ENCODE measurements around the gene CALCA.
"Not testable (repeated sequence)": the region's sequence is repeated elsewhere in the genome, so short reads cannot be mapped to it uniquely, and the experiment has no call there.

The CALCA gene, protein sequence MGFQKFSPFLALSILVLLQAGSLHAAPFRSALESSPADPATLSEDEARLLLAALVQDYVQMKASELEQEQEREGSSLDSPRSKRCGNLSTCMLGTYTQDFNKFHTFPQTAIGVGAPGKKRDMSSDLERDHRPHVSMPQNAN

DNA sequence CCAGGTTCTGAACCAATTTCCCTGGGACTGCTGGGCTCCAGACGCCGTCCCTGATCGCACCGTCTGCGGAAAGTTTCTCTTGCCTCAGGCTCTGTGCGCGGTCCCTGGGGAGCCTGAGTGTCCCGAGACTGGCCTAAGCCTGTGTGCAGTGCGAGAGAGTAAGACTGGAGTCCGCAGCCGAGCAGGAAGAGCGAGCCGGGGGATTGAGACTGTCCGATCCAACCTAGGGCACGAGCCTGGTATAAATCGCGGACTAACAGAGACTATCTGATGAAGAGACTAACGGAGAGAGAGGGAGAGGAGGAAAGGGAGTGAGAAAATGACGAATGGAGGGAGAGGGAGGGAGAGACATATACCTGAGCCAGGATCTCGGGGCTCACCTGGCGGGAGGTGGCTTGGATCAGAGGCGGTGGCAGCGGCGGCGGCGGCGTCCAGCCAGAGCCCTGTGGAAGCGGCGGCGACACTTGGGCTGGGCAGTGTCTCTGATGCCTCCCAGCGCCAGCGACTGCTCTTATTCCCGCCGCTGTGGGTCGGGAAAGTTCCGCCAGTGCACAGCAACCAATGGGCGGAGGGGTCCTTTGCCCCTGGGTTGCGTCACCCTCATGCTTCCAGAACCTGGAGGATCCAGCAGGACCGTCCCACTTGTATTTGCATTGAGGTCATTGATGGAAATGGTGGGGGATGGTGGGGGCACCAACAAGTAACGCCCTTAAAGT, at the start of gene CALCA:
Gene CALCA (minus strand): TSS at position 487 of the 716 bp plus-strand sequence. CDS start 1,159 bp downstream, outside the sequence.
- Mint-ChIP-seq H3K4me1 (peaks cover 34% of the 10 kb centered on the region), H3K9me3 (no peaks in the 10 kb centered on the region), H3K27me3 (peaks cover 89% of the 10 kb centered on the region), H3K4me3 (peak within 1 kb of the TSS; percentile 67), H3K27ac (no peak within 1 kb of the TSS), H3K36me3 (no peaks in the 10 kb centered on the region)
- ATAC-seq = no peak

DNA sequence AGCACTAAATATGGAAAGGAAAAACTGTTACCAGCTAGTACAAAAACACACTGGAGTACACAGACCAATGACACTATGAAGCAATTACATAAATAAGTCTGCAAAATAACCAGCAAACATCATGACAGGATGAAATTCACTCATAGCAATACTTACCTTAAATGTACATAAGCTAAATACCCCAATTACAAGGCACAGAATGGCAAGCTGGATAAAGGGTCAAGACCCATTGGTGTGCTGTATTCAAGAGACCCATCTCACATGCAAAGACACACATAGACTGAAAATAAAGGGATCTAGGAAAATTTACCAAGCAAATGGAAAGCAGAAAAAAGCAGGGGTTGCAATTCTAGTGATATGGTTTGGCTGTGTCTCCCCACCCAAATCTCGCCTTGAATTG, 44.0 kb upstream of the CALCA start:
- Mint-ChIP-seq H3K27me3 (peaks cover 45% of the 10 kb centered on the region), H3K9me3 (peaks cover 21% of the 10 kb centered on the region), H3K4me3 (no peak overlapping the region), H3K36me3 (no peaks in the 10 kb centered on the region), H3K4me1 (no peaks in the 10 kb centered on the region), H3K27ac (no peak overlapping the region)
- no peak for ATAC-seq

DNA sequence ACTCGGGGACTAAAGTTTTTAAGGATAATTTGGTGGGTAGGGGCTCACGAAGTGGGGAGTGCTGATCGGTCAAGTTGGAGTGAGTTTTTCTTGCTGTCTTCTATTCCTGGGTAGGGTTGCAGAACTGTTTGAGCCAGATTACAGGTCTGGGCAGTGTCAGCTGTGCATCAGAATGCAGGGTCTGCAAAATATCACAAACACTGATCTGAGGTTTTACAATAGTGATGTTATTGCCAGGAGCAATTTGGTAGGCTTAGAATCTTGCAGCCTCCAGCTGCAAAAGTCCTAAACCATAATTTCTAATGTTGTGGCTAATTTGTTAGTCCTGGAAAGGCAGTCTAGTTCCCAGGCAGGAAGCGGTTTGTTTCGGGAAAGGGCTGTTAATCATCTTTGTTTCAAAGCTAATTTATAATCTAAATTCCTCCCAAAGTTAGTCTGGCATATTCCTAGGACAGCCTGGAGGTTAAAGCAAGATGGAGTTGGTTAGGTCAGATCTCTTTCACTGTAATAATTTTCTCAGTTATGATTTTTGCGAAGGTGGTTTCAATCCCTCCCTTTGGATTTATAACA, 39.7 kb upstream of the CALCA start:
- peaks cover 33% of the 10 kb centered on the region for H3K27me3 Mint-ChIP-seq
- H3K4me3 Mint-ChIP-seq = no peak overlapping the region
- H3K9me3 Mint-ChIP-seq = peaks cover 11% of the 10 kb centered on the region

DNA sequence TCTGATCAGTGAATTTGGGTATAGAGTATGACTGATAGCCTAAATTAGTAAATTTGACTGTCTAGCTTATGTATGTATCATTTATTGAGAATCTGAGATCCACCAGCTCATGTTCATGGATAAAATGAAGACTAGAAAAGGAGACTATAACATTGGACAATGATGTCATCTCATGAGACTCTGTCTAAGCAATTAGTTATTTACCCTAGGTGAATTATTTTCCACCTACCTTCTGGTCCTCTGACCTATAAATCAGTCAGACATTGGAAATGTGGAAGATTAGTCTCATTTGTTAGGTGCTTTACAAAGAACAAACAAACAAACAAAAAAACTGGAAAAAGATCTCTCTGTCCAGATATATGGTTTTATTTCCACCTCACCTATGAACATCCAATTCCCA, 38.7 kb upstream of the CALCA start:
- Mint-ChIP-seq H3K36me3 (no peaks in the 10 kb centered on the region), H3K4me1 (no peaks in the 10 kb centered on the region), H3K9me3 (peaks cover 2% of the 10 kb centered on the region), H3K4me3 (no peak overlapping the region), H3K27ac (no peak overlapping the region), H3K27me3 (peaks cover 33% of the 10 kb centered on the region)
- no peak for ATAC-seq

More for the DNA sequence above, 39.7 kb upstream of the CALCA start:
- Mint-ChIP-seq H3K4me1 (no peaks in the 10 kb centered on the region), H3K27ac (no peak overlapping the region), H3K36me3 (no peaks in the 10 kb centered on the region)
- no peak for ATAC-seq

DNA sequence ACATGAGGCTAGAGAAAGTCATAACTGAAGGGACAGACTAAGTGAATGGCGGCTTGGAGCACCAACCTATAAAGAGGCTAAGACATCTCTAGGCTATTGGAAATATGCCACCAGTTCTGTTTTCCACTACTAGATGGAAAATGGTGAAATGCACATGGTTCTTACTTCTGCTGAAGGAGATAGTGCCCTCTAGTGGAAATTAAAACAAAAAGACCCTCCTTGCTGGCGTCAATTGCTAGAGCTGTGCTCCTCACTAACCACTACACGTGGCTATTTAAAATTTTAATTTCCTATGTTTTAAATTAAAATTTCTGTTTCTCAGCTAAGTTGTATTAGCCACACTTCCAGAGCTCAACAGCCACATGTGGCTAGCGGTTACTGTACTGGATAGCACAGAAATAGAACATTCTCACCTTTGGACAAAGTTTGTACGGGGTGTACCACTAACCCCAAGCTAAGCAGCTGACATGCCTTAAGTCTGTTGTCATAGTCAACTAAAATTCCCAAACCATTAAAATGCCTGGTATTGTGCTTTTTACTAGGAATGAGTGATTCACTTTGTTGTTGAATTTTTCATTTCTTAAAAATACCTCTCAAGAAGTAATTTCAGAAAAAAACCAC, 34.1 kb upstream of the CALCA start:
- Mint-ChIP-seq H3K9me3 (no peaks in the 10 kb centered on the region), H3K4me1 (no peaks in the 10 kb centered on the region), H3K27ac (no peak overlapping the region), H3K36me3 (no peaks in the 10 kb centered on the region), H3K27me3 (peaks cover 40% of the 10 kb centered on the region), H3K4me3 (no peak overlapping the region)
- ATAC-seq = peak; percentile 64

DNA sequence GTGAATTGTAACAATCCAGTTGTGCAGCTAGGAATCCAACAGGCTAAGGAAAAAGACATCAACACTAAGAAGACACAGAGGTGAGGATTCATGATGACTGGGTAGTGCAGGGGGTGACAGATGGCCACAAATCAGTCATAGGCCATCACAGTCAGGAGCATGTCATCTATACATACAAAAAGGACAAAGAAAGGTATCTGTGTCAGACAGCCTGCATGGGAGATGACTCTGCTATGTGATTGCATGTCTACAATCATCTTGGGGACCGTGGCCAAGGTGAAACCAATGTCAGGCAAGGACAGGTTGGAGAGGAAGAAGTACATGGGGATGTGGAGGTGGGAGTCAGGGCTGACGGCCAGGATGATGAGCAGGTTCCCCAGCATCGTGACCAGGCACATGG, 16.0 kb upstream of the CALCA start:
- not testable (repeated sequence) for H3K4me1 Mint-ChIP-seq, ATAC-seq, H3K9me3 Mint-ChIP-seq, H3K36me3 Mint-ChIP-seq, H3K4me3 Mint-ChIP-seq, H3K27ac Mint-ChIP-seq
- peaks cover 37% of the 10 kb centered on the region for H3K27me3 Mint-ChIP-seq

DNA sequence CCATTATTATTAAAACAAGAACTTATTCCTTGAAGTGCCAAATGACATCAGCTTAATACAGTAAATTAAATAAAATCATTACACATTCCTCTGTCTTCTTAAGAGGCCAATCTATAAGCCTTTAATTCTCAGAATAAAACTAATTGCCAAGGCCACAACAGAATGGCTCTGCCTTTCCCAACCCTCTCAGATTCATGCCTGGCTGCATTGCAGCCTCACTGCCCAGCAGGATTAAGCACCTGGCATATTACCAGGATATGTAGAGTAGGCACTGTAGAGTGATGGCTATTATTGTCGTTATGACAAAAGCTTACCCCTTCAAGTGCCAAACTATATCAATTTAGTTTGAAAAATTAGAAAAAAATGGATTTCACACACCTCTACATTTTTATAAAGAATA, 9.4 kb upstream of the CALCA start:
- Mint-ChIP-seq H3K4me3 (no peak overlapping the region), H3K36me3 (no peaks in the 10 kb centered on the region), H3K27me3 (peaks cover 39% of the 10 kb centered on the region), H3K27ac (no peak overlapping the region), H3K9me3 (peaks cover 3% of the 10 kb centered on the region), H3K4me1 (no peaks in the 10 kb centered on the region)
- no peak for ATAC-seq

DNA sequence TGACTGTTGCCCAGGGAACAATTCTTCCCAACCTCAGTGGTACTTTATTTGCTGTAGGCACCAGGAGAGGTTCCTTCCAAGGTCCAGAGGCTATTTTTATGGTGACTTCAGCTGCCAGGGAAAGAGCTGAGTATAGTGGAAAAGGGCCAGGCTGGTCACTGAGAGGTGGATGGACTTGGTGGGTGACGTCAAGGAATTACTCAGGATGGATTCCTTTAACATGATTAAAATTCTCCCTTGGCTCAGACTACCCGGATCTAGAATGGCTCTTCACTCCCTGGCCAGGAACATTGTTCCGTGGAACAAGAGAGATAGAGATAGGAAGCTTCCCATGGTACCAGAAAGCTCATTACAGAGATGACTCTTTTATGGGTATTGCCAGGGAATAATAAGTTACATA, 8.7 kb upstream of the CALCA start:
- no peak for ATAC-seq
- no peaks in the 10 kb centered on the region for H3K36me3 Mint-ChIP-seq
- peaks cover 3% of the 10 kb centered on the region for H3K9me3 Mint-ChIP-seq
- H3K27ac Mint-ChIP-seq = no peak overlapping the region
- peaks cover 46% of the 10 kb centered on the region for H3K27me3 Mint-ChIP-seq
- no peaks in the 10 kb centered on the region for H3K4me1 Mint-ChIP-seq
- no peak overlapping the region for H3K4me3 Mint-ChIP-seq

DNA sequence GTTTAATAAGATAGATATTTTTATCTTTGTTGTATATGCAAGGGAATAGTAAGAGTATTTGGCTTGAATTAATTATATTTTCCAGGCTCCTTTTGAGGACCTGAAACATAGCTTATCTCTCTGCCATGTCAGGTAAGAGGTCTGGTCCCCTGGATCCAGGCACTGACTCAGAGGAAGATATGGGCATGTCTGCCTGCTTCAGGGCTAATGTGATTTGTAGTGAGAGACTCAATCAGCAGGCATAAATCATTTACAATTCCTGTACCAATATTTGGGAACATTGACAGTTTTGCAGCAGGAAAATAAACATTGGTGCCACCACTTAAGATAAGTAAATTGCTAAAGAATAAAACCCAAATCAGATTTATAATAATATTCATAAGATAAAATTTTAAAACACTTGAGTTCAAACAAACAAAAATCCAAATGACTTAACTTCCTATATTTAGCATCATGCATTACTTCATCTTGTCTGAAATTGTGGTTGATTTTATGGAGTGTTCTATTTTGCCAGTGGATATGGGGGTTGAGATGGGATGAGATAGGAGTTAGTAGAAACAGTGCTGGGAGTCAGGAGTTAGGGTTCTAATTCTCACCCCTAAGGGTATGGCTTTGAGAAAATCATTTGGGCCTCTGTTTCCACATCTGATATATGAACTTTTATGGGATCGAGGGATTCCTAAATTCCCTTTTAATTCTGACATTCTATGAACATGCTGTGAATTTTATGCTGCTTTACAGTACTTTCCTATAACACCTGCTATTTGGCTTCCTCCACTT, 5.1 kb upstream of the CALCA start:
- H3K36me3 Mint-ChIP-seq = no peaks in the 10 kb centered on the region
- H3K9me3 Mint-ChIP-seq = no peaks in the 10 kb centered on the region
- H3K27me3 Mint-ChIP-seq = peaks cover 71% of the 10 kb centered on the region
- peaks cover 26% of the 10 kb centered on the region for H3K4me1 Mint-ChIP-seq
- no peak for ATAC-seq
- H3K27ac Mint-ChIP-seq = no peak overlapping the region
- no peak overlapping the region for H3K4me3 Mint-ChIP-seq

DNA sequence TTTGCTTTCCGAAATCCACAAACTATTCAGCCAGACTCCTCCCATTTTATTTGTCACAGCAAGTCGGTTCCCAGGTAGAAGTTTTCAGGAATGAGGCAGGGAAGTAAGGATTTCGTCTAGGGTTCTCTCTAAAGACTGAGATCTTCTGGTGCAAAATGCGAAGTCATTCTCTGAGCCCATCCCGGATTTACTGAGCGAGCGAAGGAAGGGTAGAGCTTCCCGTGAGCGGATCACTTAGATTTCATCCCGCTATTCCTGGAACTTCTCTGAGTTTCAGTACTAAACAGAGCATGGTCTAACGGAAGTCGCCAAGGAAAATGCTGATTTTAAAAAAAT, 3.1 kb upstream of the CALCA start:
- peaks cover 34% of the 10 kb centered on the region for H3K4me1 Mint-ChIP-seq
- H3K9me3 Mint-ChIP-seq = no peaks in the 10 kb centered on the region
- no peak overlapping the region for H3K4me3 Mint-ChIP-seq
- no peaks in the 10 kb centered on the region for H3K36me3 Mint-ChIP-seq
- H3K27ac Mint-ChIP-seq = no peak overlapping the region
- ATAC-seq = no peak
- peaks cover 77% of the 10 kb centered on the region for H3K27me3 Mint-ChIP-seq

DNA sequence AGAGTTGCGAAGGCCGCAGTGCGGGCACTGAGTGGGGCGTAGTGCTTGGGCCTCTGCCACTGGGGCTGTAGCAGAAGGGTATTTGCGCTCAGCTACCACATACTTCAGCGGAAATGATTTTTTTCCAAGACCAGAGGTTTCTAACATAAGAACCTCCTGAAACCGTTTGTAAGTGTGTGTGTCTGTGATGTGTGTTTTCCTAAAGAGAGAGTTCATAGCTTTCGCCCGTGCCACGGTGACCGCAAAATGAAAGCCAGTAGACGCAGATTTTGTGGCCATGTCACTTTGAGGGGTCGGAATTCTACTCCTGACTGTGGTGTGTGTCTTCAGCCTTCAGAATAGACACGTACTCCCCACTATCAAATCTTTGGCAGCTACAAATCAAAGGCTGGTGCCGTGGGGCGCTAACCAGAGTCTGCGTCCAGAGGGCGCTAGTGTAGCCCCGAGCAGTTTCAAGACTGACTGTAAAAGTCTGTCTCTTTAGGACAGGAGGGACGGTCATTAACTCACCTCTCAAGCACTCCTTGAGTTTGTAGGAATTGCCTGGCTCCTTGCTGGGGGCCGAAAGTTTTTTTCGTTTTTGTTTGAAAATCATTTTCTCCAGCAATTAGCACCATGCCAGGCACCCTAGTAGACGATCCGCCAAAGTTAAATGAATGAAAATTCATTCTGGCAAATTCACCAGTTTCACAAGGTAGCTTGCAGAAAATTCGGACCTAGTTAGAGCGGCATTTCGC, 2.5 kb upstream of the CALCA start:
- ATAC-seq = peak; percentile 51

DNA sequence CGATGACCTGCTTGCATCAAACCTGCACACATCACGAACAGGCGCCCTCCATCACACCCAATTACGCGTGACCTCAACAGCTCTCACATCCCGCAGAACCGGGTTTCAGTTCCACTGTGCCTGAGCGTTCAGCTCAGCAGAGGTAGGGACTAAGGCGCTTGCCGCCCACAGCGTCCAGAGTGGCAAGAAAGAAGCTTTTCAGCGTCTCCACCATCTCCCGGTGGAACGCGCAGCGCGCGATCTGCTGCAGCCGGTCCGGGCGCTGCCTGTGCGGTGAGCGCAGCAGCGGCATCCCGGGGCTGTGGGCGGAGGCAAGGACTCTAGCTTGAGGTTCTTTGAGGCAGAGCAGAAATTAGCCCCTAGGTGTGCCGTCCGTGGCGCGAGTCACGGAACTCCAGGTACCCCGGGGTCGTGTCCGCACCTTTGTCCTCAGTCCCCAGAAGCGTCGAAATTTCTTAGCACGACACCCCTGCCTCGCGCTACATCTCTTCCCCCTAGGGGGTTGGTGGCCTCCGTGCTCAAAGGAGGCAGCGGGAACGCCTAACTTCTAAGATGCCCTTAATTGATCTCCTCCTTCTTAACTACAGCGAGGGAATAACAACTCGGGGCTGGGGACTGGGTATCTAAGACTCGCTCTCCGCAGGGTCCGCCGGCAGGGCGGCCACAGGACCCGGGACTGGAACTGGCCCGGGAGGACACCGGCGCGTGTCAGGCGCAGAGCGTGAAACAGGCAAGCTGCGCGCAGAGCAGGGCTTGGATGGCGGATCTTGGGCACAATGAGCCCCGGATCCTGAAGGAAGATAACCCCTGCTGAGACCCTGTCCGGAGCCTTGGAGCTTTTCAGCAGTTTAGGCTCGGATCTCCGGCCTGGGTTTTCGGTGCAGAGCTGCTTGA, 1.7 kb upstream of the CALCA start:
- Mint-ChIP-seq H3K27me3 (peaks cover 82% of the 10 kb centered on the region), H3K27ac (peak overlapping the region; percentile 3), H3K36me3 (no peaks in the 10 kb centered on the region)

More for the DNA sequence above, 2.5 kb upstream of the CALCA start:
- Mint-ChIP-seq H3K36me3 (no peaks in the 10 kb centered on the region), H3K27me3 (peaks cover 77% of the 10 kb centered on the region), H3K27ac (no peak overlapping the region), H3K4me3 (peak overlapping the region; percentile 67), H3K4me1 (peaks cover 34% of the 10 kb centered on the region), H3K9me3 (no peaks in the 10 kb centered on the region)

DNA sequence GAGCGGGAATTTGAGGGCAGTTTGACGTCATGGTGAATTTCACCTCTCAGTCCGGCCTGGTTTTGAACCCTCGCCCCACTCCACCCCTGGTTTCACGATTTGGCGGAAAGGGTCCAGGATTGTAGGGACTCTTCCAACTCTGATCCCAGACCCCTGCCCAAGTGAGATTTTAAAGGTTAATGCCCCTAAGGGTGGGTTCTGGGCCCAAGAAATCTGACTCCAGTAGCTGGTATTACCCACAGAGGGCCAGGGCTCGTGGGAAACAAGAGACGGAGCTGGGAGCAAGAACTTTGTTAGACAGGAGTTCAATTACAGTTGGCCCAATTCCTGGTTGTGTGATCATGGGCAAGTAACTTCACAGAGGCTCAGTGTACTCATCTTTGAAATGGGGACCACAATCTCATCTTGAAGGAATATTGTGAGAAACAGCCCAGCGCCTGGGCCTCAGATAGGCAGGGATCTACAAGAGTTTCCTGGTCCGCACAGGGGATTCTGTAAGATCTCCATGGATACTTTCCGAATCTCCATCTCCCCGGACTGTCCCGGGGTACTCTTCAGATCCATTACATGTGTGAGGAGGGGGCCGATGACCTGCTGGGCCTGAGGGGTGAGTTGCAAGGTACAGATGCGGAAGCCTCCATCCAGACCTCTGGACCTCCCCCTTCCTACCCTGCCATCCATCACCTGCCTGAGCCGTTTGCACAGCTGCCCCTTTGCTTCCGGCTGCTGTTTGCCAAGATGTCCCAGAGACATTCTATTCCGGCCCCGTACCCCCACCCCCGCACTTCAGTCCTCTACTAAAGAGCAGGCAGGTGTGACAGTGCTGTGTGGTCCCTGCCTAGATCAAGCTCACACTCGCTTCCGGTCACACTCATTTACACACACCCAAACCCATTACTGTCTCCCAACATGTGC, 687 bp upstream of the CALCA start:
- Mint-ChIP-seq H3K4me3 (peak overlapping the region; percentile 67), H3K9me3 (no peaks in the 10 kb centered on the region), H3K27me3 (peaks cover 92% of the 10 kb centered on the region), H3K36me3 (no peaks in the 10 kb centered on the region), H3K4me1 (peaks cover 34% of the 10 kb centered on the region), H3K27ac (peak overlapping the region; percentile 3)
- no peak for ATAC-seq

More for the DNA sequence above, 1.7 kb upstream of the CALCA start:
- peak overlapping the region; percentile 67 for H3K4me3 Mint-ChIP-seq
- H3K9me3 Mint-ChIP-seq = no peaks in the 10 kb centered on the region
- peak; percentile 86 for ATAC-seq
- peaks cover 34% of the 10 kb centered on the region for H3K4me1 Mint-ChIP-seq
